Choroid plexus epithelial cell (primary cell): ENCODE measurements around the gene VAV1.

ENCODE experiments used
- DNase-seq: peaks from one replicate; pipeline ENCODE4 v3.0.0-alpha.2; 2010; ENCODE audit warnings: low read depth
- H3K4me3 ChIP-seq: 2 replicates; pipeline ENCODE4 v1.5.1; 2011; ENCODE audit warnings: low read depth, mild to moderate bottlenecking, control low read depth, low read length, moderate library complexity
- TF ChIP-seq, protein P1 (sequence below): conservative IDR thresholded peaks from 2 replicates; pipeline ENCODE4 v1.5.1; 2011; ENCODE audit warnings: low read depth, mild to moderate bottlenecking, control low read depth, inconsistent platforms, low read length, moderate library complexity

VAV1 gene

DNA sequence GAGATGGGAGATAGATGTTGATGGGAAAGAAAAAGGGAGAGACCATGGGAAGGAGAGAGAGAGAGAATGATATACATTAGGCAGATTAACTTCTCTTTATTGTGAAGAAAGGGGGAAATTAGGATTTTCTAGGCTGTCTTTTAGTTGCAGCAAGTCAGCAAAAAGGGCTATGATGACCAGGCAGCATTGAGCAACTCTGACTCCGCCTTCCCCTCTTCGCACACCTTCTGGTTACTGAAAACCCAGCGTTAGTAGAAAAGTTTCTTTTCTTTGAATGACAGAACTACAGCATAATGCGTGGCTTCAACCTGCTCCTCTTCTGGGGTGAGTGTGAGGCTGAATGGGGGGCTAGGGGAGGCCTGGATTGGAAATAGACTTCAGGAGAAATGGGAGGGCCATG, 114.8 kb downstream of the VAV1 start, which contains the start of gene ADGRE1:
Gene ADGRE1 (plus strand): TSS at position 264 of the 400 bp plus-strand sequence. CDS start 30 bp downstream, at position 294.
- no peak for DNase-seq
- no peak within 1 kb of the TSS for H3K4me3 ChIP-seq
- TF ChIP-seq, protein P1, sequence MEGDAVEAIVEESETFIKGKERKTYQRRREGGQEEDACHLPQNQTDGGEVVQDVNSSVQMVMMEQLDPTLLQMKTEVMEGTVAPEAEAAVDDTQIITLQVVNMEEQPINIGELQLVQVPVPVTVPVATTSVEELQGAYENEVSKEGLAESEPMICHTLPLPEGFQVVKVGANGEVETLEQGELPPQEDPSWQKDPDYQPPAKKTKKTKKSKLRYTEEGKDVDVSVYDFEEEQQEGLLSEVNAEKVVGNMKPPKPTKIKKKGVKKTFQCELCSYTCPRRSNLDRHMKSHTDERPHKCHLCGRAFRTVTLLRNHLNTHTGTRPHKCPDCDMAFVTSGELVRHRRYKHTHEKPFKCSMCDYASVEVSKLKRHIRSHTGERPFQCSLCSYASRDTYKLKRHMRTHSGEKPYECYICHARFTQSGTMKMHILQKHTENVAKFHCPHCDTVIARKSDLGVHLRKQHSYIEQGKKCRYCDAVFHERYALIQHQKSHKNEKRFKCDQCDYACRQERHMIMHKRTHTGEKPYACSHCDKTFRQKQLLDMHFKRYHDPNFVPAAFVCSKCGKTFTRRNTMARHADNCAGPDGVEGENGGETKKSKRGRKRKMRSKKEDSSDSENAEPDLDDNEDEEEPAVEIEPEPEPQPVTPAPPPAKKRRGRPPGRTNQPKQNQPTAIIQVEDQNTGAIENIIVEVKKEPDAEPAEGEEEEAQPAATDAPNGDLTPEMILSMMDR: no peak

DNA sequence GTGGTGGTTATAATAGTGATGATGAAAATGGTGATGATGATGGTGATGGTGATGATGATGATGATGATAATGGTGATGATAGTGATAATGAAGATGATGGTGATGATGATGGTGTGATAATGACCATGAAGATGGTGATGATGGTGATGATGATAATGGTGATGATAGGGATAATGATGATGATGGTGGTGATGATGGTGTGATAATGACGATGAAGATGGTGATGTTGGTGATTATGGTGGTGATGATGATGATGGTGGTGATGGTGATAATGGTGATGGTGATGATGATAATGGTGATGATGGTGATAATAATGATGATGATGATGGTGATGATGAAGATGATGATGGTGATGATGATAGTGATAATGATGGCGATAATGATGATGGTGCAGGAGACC, 116.5 kb downstream of the VAV1 start:
- no peak overlapping the region for H3K4me3 ChIP-seq
- no peak for DNase-seq
- TF ChIP-seq, protein P1: no peak

DNA sequence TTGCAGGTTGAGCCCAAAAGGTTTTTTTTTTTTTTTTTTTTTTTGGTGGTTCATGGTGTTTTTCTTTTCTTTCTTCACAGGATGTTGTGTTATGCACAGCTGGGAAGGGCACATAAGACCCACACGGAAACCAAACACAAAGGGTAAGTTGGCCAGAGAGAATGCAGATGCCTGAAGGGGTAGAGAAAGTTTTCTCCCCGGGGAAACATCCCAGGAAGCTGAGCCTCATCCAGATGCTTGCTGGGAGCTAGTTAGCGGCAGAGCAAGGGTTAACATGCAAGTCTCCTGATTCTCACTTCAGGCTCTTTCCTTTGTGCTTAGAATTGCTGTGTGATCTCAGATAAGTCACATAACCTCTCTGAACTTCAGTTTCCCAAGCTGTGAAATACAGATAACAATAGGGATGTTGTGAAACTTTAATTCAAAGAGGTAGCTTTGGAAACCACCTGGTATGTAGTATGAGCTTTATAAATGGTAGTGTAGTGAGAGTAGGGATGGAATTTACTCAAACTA, 117.9 kb downstream of the VAV1 start:
- H3K4me3 ChIP-seq: no peak overlapping the region
- TF ChIP-seq, protein P1: no peak
- DNase-seq: no peak

DNA sequence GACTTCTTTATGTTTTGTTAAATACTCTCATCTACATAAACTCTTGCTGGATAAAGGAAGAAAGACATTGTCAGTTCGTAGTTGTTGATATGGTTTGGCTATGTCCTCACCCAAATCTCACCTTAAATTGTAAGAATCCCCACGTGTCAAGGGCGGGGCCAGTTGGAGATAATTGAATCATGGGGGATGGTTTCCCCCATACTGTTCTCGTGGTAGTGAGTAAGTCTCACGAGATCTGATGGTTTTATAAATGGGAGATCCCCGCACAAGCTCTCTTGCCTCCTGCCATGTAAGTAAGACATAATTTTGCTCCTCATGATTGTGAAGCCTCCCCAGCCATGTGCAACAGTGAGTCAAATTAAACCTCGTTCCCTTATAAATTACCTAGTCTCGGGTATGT, 118.4 kb downstream of the VAV1 start:
- TF ChIP-seq, protein P1: no peak
- no peak overlapping the region for H3K4me3 ChIP-seq
- no peak for DNase-seq

DNA sequence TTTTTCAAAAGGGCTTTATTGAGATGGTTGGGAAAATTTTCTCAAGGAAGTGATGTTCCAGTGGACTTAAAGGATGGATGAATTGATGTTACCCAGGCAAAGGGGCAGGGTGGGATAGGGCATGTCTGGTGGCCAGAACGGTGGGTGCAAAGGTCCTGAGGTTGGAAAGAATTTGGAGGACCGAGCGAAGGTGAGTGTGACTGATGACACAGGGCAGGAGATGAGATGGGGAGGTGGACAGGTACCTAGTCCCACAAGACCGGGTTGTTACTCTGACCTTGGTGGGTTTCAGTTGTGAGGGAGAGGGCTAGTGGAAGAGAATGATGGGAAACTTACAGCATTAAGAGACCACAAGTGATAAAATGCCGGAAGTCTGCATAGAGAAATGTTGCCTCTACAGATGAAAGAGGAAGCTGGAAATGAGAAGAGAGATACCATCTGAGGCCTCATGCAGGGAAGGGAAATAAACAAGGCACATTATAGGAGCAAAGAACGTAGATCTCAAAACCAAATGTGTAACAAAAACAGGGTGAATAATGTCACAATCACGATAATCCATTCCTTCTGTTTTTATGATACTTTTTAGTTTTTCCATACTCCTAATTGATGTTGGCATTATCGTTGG, 119.4 kb downstream of the VAV1 start:
- no peak overlapping the region for H3K4me3 ChIP-seq
- TF ChIP-seq, protein P1: no peak
- DNase-seq: no peak

DNA sequence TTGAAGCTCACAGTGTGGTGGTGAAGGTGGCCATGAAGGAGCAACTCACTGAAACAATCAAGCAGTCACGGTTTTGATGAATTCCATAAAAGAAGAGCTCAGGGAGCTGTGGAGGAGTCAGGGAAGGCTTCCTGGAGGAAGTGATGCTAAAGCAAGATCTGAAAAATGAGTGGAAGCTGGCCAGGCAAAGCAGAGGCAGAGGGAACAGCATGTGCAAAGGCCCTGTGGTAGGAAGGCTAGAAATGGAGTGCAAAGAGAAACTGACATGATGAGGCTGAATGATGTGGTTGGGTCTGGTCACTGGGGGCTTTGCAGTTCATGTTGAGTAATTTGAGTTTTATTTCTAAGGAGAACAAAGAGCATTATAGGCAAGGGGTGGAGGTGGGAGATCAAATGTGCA, 121.8 kb downstream of the VAV1 start:
- TF ChIP-seq, protein P1: no peak
- no peak overlapping the region for H3K4me3 ChIP-seq
- no peak for DNase-seq

DNA sequence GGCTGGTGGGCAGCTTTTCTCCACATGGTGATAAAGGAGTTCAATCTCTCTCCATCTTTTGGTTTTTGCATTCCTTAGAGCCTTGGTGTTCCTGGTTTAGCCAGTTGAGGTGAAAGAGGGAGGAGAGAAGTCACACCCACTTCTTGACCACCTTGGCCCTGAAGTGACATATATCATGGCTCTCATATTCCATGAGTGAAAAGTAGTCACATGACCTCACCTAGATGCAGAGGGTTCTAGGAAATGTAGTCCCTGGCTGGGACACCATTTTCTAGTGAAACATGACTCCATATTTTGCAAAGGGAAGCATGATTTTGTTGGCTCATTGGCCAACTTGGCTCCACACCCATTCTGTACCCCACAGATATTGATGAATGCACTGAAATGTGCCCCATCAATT, 130.9 kb downstream of the VAV1 start:
- no peak for DNase-seq
- H3K4me3 ChIP-seq: no peak overlapping the region
- TF ChIP-seq, protein P1: no peak
